Fibroblast of the conjunctiva (primary cell): Measurements from ENCODE around the gene LSS.

Source experiments
- DNase-seq: peaks from one replicate; pipeline ENCODE4 v3.0.0-alpha.2; 2010; ENCODE audit warnings: low read depth

The LSS gene

GRCh38 chr21:46168659-46169386 is 59.8 kb downstream of the LSS start:
- no peak for DNase-seq

GRCh38 chr21:46168238-46168637 is 60.3 kb downstream of the LSS start:
- no peak for DNase-seq

GRCh38 chr21:46165098-46165497 is 63.5 kb downstream of the LSS start:
- DNase-seq, result no peak

GRCh38 chr21:46163380-46163779 is 65.2 kb downstream of the LSS start:
- no peak for DNase-seq

- DNase-seq, result no peak
Observed at GRCh38 chr21:46161633-46162592, 66.7 kb downstream of the LSS start.

GRCh38 chr21:46160907-46161632 is 67.5 kb downstream of the LSS start:
- no peak for DNase-seq

- no peak for DNase-seq
Observed at GRCh38 chr21:46160657-46160906, 68.0 kb downstream of the LSS start.

- no peak for DNase-seq
Observed at GRCh38 chr21:46159841-46160656, 68.5 kb downstream of the LSS start.

GRCh38 chr21:46159390-46159789 is 69.2 kb downstream of the LSS start:
- DNase-seq, result no peak

- no peak for DNase-seq
Observed at GRCh38 chr21:46158666-46159300, 69.8 kb downstream of the LSS start.

GRCh38 chr21:46157987-46158451 is 70.6 kb downstream of the LSS start:
- no peak for DNase-seq

GRCh38 chr21:46157396-46157986 is 71.1 kb downstream of the LSS start:
- DNase-seq, result no peak

GRCh38 chr21:46156678-46157077 is 71.9 kb downstream of the LSS start:
- no peak for DNase-seq

GRCh38 chr21:46156378-46156645 is 72.3 kb downstream of the LSS start:
- no peak for DNase-seq

- DNase-seq, result no peak
Observed at GRCh38 chr21:46155514-46156377, 72.8 kb downstream of the LSS start, which contains the start of gene FTCD. FTCD (minus strand) TSS chr21:46155579; CDS start chr21:46155523, 56 bp downstream.

GRCh38 chr21:46154955-46155513 is 73.5 kb downstream of the LSS start:
- DNase-seq, result no peak

- DNase-seq, result no peak
Observed at GRCh38 chr21:46154155-46154954, 74.2 kb downstream of the LSS start.

GRCh38 chr21:46153247-46154154 is 75.1 kb downstream of the LSS start:
- no peak for DNase-seq
